Vagina (tissue), 2 donors: ENCODE measurements around the gene ZCCHC3. TPM values are rescaled to one million over a fixed set of nuclear protein-coding genes. Genes with fewer than 3 reads are reported as not detected.

Experiments
- DNase-seq, 2 donors: peaks; one replicate each; pipeline ENCODE4 v3.0.0-alpha.2; 2017; ENCODE audit errors: extremely low spot score in 2 of 2
- H3K27ac ChIP-seq: fragments of 200-600 bp; sonication (generic); one replicate; pipeline ENCODE4 v1.5.1; 2019
- H3K27me3 ChIP-seq: fragments of 200-600 bp; sonication (generic); one replicate; pipeline ENCODE4 v1.5.1; 2019
- H3K36me3 ChIP-seq, 2 donors: fragments of 200-600 bp; sonication (generic); one replicate each; pipeline ENCODE4 v1.5.1; 2017 to 2019
- H3K4me1 ChIP-seq: fragments of 200-600 bp; sonication (generic); one replicate; pipeline ENCODE4 v1.5.1; 2019
- H3K4me3 ChIP-seq, 2 donors: fragments of 200-600 bp; sonication (generic); 1 replicate in 1 of 2; 2 replicates in 1 of 2; pipeline ENCODE4 v1.5.1; 2016 to 2019
- H3K9me3 ChIP-seq: fragments of 200-600 bp; sonication (generic); one replicate; pipeline ENCODE4 v1.5.1; 2019
- CTCF ChIP-seq, 3 experiments: fragments of 450-650 bp in 2 of 3; fragments of 200-600 bp in 1 of 3; sonication (generic) in 1 of 3; IDR thresholded peaks; one replicate each; pipeline ENCODE4 v1.5.1; 2017 to 2019; ENCODE audit warnings: antibody characterized with exemption in 3 of 3, mild to moderate bottlenecking in 2 of 3, moderate library complexity in 2 of 3
- POLR2A ChIP-seq, 2 donors: fragments of 450-650 bp; IDR thresholded peaks; one replicate each; pipeline ENCODE4 v1.6.1; 2017; ENCODE audit warnings: antibody characterized with exemption in 2 of 2, mild to moderate bottlenecking in 2 of 2, moderate library complexity in 2 of 2
- POLR2AphosphoS5 ChIP-seq, 2 donors: sonication (generic); formaldehyde crosslinking; IDR thresholded peaks; one replicate each; pipeline ENCODE4 v1.9.0; 2017; ENCODE audit warnings: antibody characterized with exemption in 2 of 2, mild to moderate bottlenecking in 2 of 2, low read depth in 1 of 2; ENCODE audit not compliant: insufficient read depth in 1 of 2
- intact Hi-C: fragments of 100-400 bp; cut with DNase I; formaldehyde crosslinking; loops from one replicate; pipeline ENCODE4 v1.15.1; 2023
- total RNA-seq: library from RNA; depleted of rRNA; stranded (reverse); fragments of >200 nt; gene quantifications from one replicate; pipeline ENCODE4 v1.2.3, GENCODE V29; 2016

ZCCHC3 gene
- total RNA-seq, 1 donor from 2014 or later = 13.8 TPM

GRCh38 chr20:311609-312008 lies 14.2 kb downstream of the ZCCHC3 start:
- Histone ChIP-seq H3K36me3 (no peaks in the 10 kb centered on the region), H3K4me1 (peaks cover 25% of the 10 kb centered on the region), H3K4me3 (no peak overlapping the region), H3K27ac (peak overlapping the region; percentile 9), H3K27me3 (no peaks in the 10 kb centered on the region), H3K9me3 (no peaks in the 10 kb centered on the region)
- no peak for TF ChIP-seq CTCF (IDR thresholded peaks at IDR 0.05)
- no peak for TF ChIP-seq POLR2A (IDR thresholded peaks at IDR 0.05)
- TF ChIP-seq POLR2AphosphoS5 (IDR thresholded peaks at IDR 0.05; ENCODE audit: insufficient read depth in 1 of 2, low read depth in 1 of 2) = no peak
- no peak for DNase-seq
- intact Hi-C loops = no loop called here

GRCh38 chr20:312067-312466 lies 14.7 kb downstream of the ZCCHC3 start:
- H3K4me1 ChIP-seq = peaks cover 25% of the 10 kb centered on the region
- DNase-seq = no peak
- intact Hi-C loops = no loop called here
- TF ChIP-seq CTCF (IDR thresholded peaks at IDR 0.05) (no peak), POLR2AphosphoS5 (IDR thresholded peaks at IDR 0.05; ENCODE audit: insufficient read depth in 1 of 2, low read depth in 1 of 2) (no peak), POLR2A (IDR thresholded peaks at IDR 0.05) (no peak)
- H3K27ac ChIP-seq = no peak overlapping the region
- no peaks in the 10 kb centered on the region for H3K9me3 ChIP-seq
- H3K36me3 ChIP-seq = no peaks in the 10 kb centered on the region
- H3K4me3 ChIP-seq = no peak overlapping the region
- no peaks in the 10 kb centered on the region for H3K27me3 ChIP-seq

- Histone ChIP-seq H3K4me1 (peaks cover 25% of the 10 kb centered on the region), H3K27ac (no peak overlapping the region), H3K4me3 (no peak overlapping the region), H3K27me3 (no peaks in the 10 kb centered on the region), H3K9me3 (no peaks in the 10 kb centered on the region), H3K36me3 (no peaks in the 10 kb centered on the region)
- DNase-seq = no peak
- intact Hi-C loops = no loop called here
- no peak for TF ChIP-seq CTCF (IDR thresholded peaks at IDR 0.05)
- TF ChIP-seq POLR2AphosphoS5 (IDR thresholded peaks at IDR 0.05; ENCODE audit: insufficient read depth in 1 of 2, low read depth in 1 of 2) = no peak
- TF ChIP-seq POLR2A (IDR thresholded peaks at IDR 0.05) = no peak
Observed at GRCh38 chr20:312866-313265, 15.5 kb downstream of the ZCCHC3 start.

DNA sequence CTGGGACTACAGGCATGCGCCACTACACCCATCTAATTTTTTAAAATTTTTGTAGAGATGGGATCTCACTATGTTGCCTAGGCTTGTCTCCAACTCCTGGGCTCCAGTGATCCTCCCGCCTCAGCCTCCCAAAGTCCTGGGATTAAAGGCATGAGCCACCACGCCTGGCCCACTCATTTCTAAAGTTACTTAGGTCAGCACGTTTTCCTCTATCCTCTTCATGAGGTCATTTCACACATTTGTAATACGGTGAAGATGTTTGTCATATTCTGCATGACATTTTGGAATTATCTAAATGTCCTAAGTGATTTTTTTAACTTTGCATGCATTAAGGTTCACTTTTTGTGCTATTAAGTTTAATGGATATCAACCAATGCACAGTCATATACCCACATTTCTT lies 16.0 kb downstream of the ZCCHC3 start:
- no peak for DNase-seq
- Histone ChIP-seq H3K4me1 (peaks cover 25% of the 10 kb centered on the region), H3K4me3 (no peak overlapping the region), H3K9me3 (no peaks in the 10 kb centered on the region), H3K36me3 (no peaks in the 10 kb centered on the region), H3K27me3 (no peaks in the 10 kb centered on the region), H3K27ac (no peak overlapping the region)
- intact Hi-C loops = no loop called here
- TF ChIP-seq POLR2A (IDR thresholded peaks at IDR 0.05) (no peak), POLR2AphosphoS5 (IDR thresholded peaks at IDR 0.05; ENCODE audit: insufficient read depth in 1 of 2, low read depth in 1 of 2) (no peak)

GRCh38 chr20:313948-314347 lies 16.6 kb downstream of the ZCCHC3 start:
- H3K36me3 ChIP-seq = no peaks in the 10 kb centered on the region
- H3K4me3 ChIP-seq = no peak overlapping the region
- H3K27ac ChIP-seq = no peak overlapping the region
- H3K4me1 ChIP-seq = peaks cover 21% of the 10 kb centered on the region
- H3K9me3 ChIP-seq = no peaks in the 10 kb centered on the region
- intact Hi-C loops = no loop called here
- no peak for DNase-seq
- TF ChIP-seq POLR2AphosphoS5 (IDR thresholded peaks at IDR 0.05; ENCODE audit: insufficient read depth in 1 of 2, low read depth in 1 of 2) (no peak), POLR2A (IDR thresholded peaks at IDR 0.05) (no peak), CTCF (IDR thresholded peaks at IDR 0.05) (no peak)
- no peaks in the 10 kb centered on the region for H3K27me3 ChIP-seq
